ENCODE data around the gene PPBP. TPM values are rescaled to one million over a fixed set of nuclear protein-coding genes. Genes with fewer than 3 reads are reported as not detected.

The PPBP gene
- total RNA-seq, 1 experiment from 2014 or later: not detected

DNA sequence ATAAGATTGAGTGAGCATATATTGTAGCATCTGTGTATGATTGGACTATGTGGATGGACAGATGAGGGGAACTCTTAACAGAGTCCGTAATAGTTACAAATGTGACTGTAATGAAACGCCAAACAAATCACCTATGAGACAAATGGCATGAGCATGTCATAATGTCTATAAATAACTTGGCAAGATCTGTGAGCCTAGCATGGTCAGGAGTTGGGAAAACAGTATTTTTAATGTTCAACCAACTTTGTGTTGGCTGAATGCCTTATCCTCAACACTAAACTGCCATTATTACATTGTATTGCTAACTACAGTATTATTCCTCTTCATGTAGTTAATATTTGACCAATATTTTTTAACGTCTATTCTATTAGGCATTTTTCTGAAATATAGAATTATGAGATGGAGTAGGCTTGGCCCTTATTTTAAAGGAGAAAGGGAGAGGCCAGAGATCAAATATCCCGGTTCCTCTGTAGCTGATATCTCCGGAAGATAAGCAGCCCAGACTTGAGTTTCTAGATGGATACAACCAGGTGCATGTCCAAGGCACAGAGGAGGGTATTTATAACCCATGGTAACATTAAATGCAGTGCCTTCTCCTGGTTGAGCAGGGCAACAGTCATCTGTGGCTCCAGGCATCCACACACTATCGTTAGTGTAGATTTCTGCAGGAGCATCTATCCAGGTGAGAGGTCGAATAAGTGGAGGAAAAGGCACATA, 38.8 kb downstream of the PPBP start:
- CTCF ChIA-PET: no interaction called here
- Mint-ChIP-seq H3K4me1 (ENCODE audit: low read depth, unreplicated experiment) (peaks cover 10% of the 10 kb centered on the region), H3K4me3 (ENCODE audit: unreplicated experiment) (no peak overlapping the region), H3K36me3 (ENCODE audit: insufficient read depth, unreplicated experiment) (no peaks in the 10 kb centered on the region), H3K27ac (ENCODE audit: unreplicated experiment) (no peak overlapping the region), H3K9me3 (ENCODE audit: unreplicated experiment) (peaks cover 9% of the 10 kb centered on the region), H3K27me3 (ENCODE audit: insufficient read depth, unreplicated experiment) (no peaks in the 10 kb centered on the region)
- Histone ChIP-seq H3K4me1 (no peaks in the 10 kb centered on the region), H3K4me3 (ENCODE audit: low read depth, low read length) (no peak overlapping the region), H3K27me3 (replicated peaks; ENCODE audit: control insufficient read depth, insufficient read depth, low read length) (no peaks in the 10 kb centered on the region), H3K9me3 (no peaks in the 10 kb centered on the region), H3K36me3 (ENCODE audit: control insufficient read depth, insufficient read depth, low read length) (no peaks in the 10 kb centered on the region)
- POLR2A ChIA-PET: no interaction called here
- BruUV-seq (replicated peaks): no TSS peak
- TF ChIP-seq CTCF (IDR thresholded peaks at IDR 0.05; ENCODE audit: insufficient read depth in 1 of 2, low read depth in 1 of 2, low read length in 1 of 2, severe bottlenecking in 1 of 2, unreplicated experiment in 1 of 2): no peak
- intact Hi-C loops (cut with micrococcal nuclease; ENCODE audit: unreplicated experiment): loop anchor here (2.0 kb wide), 1 partner anchor 56 kb away; no protein-coding TSS in a partner anchor
- no peak for DNase-seq

GRCh38 chr4:73948291-73948690, 39.7 kb downstream of the PPBP start:
- Mint-ChIP-seq H3K4me1 (ENCODE audit: low read depth, unreplicated experiment) (peaks cover 10% of the 10 kb centered on the region), H3K27ac (ENCODE audit: unreplicated experiment) (no peak overlapping the region), H3K36me3 (ENCODE audit: insufficient read depth, unreplicated experiment) (no peaks in the 10 kb centered on the region), H3K4me3 (ENCODE audit: unreplicated experiment) (no peak overlapping the region), H3K9me3 (ENCODE audit: unreplicated experiment) (peaks cover 9% of the 10 kb centered on the region), H3K27me3 (ENCODE audit: insufficient read depth, unreplicated experiment) (no peaks in the 10 kb centered on the region)
- ChIA-PET POLR2A (no interaction called here), CTCF (no interaction called here)
- TF ChIP-seq CTCF (IDR thresholded peaks at IDR 0.05; ENCODE audit: insufficient read depth in 1 of 2, low read depth in 1 of 2, low read length in 1 of 2, severe bottlenecking in 1 of 2, unreplicated experiment in 1 of 2): no peak
- H3K27me3 ChIP-seq (replicated peaks; ENCODE audit: control insufficient read depth, insufficient read depth, low read length): no peaks in the 10 kb centered on the region
- DNase-seq: no peak
- H3K9me3 ChIP-seq: no peaks in the 10 kb centered on the region
- H3K36me3 ChIP-seq (ENCODE audit: control insufficient read depth, insufficient read depth, low read length): no peaks in the 10 kb centered on the region
- intact Hi-C loops (cut with micrococcal nuclease; ENCODE audit: unreplicated experiment): loop anchor here (2.0 kb wide), 1 partner anchor 57 kb away; no protein-coding TSS in a partner anchor
- BruUV-seq (replicated peaks): no TSS peak
- H3K4me3 ChIP-seq (ENCODE audit: low read depth, low read length): no peak overlapping the region
- H3K4me1 ChIP-seq: no peaks in the 10 kb centered on the region

DNA sequence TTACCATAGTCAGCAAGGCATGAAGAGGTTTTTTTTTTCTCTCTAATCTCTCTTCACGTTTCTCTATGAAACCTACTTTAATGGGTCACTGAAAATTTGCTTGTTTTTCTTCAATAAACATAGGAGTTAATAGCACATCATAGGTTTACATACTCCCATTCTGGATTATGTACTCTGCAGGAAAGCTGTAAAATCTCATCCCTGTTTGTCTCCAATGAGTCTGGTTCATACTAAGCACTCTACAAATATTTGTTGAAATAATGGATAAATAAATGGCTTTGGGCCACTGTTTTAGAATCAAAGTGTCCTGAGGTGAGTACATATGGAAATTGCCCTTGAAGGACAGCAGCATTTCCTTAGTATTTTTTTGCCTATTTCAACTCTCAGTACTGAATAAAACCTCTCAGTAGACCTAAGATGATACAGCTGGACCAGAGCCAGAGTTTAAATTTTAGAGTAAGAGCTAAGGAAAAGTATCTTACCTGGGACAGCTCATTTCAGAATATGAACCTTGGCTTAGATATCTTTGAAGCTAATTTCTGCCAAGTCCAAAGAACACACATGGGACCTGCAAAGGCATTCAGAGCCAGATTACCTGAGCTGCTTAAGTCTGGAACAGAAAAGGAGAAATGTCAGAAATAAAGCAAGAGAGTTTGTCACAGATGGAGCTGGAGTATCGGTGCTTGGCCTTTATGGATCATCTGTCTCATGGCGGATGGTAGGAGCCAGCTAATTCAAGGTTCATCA, 40.6 kb downstream of the PPBP start:
- intact Hi-C loops (cut with micrococcal nuclease; ENCODE audit: unreplicated experiment): no loop called here
- ChIA-PET CTCF (no interaction called here), POLR2A (no interaction called here)
- DNase-seq: no peak
- Histone ChIP-seq H3K4me1 (no peaks in the 10 kb centered on the region), H3K4me3 (ENCODE audit: low read depth, low read length) (no peak overlapping the region), H3K36me3 (ENCODE audit: control insufficient read depth, insufficient read depth, low read length) (no peaks in the 10 kb centered on the region), H3K27me3 (replicated peaks; ENCODE audit: control insufficient read depth, insufficient read depth, low read length) (no peaks in the 10 kb centered on the region), H3K9me3 (no peaks in the 10 kb centered on the region)
- TF ChIP-seq CTCF (IDR thresholded peaks at IDR 0.05; ENCODE audit: insufficient read depth in 1 of 2, low read depth in 1 of 2, low read length in 1 of 2, severe bottlenecking in 1 of 2, unreplicated experiment in 1 of 2): no peak
- Mint-ChIP-seq H3K36me3 (ENCODE audit: insufficient read depth, unreplicated experiment) (no peaks in the 10 kb centered on the region), H3K4me1 (ENCODE audit: low read depth, unreplicated experiment) (peaks cover 10% of the 10 kb centered on the region), H3K9me3 (ENCODE audit: unreplicated experiment) (peaks cover 9% of the 10 kb centered on the region), H3K4me3 (ENCODE audit: unreplicated experiment) (no peak overlapping the region), H3K27me3 (ENCODE audit: insufficient read depth, unreplicated experiment) (no peaks in the 10 kb centered on the region), H3K27ac (ENCODE audit: unreplicated experiment) (no peak overlapping the region)
- no TSS peak for BruUV-seq (replicated peaks)
